Left lung (tissue), 10 donors: ENCODE results near the gene TTC1. TPM values are rescaled to one million over a fixed set of nuclear protein-coding genes. Genes with fewer than 3 reads are reported as not detected.

Experiments used
- ATAC-seq: fragments of 200-7000 bp; cut with Tn5 transposase; one replicate; pipeline ENCODE4 v1.9.1; 2020; ENCODE audit warnings: moderate library complexity
- DNase-seq, 4 donors: peaks; one replicate each; pipeline ENCODE4 v3.0.0-alpha.2; 2013 to 2020
- H3K27ac ChIP-seq, 2 donors: fragments of 200-600 bp; sonication (generic) in 1 of 2; one replicate each; pipeline versions ENCODE4 v1.5.0 to v1.8.0; 2020 to 2021
- H3K27me3 ChIP-seq, 2 donors: fragments of 200-600 bp; sonication (generic) in 1 of 2; one replicate each; pipeline versions ENCODE4 v1.5.0 to v1.8.0; 2020 to 2021
- H3K36me3 ChIP-seq, 2 donors: fragments of 200-600 bp; sonication (generic) in 1 of 2; one replicate each; pipeline versions ENCODE4 v1.5.0 to v1.8.0; 2020 to 2021
- H3K4me1 ChIP-seq, 2 donors: fragments of 200-600 bp; one replicate each; pipeline ENCODE4 v1.8.0; 2021
- H3K4me3 ChIP-seq, 2 donors: fragments of 200-600 bp; sonication (generic) in 1 of 2; one replicate each; pipeline versions ENCODE4 v1.5.0 to v1.8.0; 2020 to 2021; ENCODE audit warnings: mild to moderate bottlenecking in 1 of 2
- H3K9me3 ChIP-seq, 2 donors: fragments of 200-600 bp; sonication (generic) in 1 of 2; one replicate each; pipeline versions ENCODE4 v1.5.0 to v1.8.0; 2020 to 2021
- intact Hi-C, 2 donors: fragments of 100-400 bp; cut with DNase I; formaldehyde crosslinking; loops; one replicate each; pipeline versions ENCODE4 v1.11.2 to v1.14.2; 2022
- polyA plus RNA-seq, 6 donors: library from polyadenylated mRNA; unstranded; fragments of 120-200 nt; gene quantifications; one replicate each; pipeline ENCODE4 v1.2.1, GENCODE V29; 2013; ENCODE audit not compliant: insufficient read length in 6 of 6
- total RNA-seq, 2 donors: library from RNA; stranded (reverse); fragmentation: NEBNext Ultra II Directional; extraction: Animal tissue kit (Norgen Biotek cat#: 25700); gene quantifications; one replicate each; pipeline ENCODE4 v1.2.1, GENCODE V29; 2021
- TF ChIP-seq, protein P1 (sequence below), 2 donors: fragments of 200-600 bp; sonication (generic) in 1 of 2; IDR thresholded peaks; one replicate each; pipeline versions ENCODE4 v1.5.0 to v1.8.0; 2021; ENCODE audit warnings: antibody characterized with exemption in 2 of 2
- donor health status: DM: no; HTN: yes; CAD: no.
- donor health status: DM: no; HTN: no; CAD: no.

TTC1 gene
- total and polyA plus RNA-seq, 8 donors, result 43.1 to 58.5 (median 53.5) TPM

- Histone ChIP-seq H3K27me3 (peaks cover 2 to 22% of the 10 kb centered on the region in 2 donors), H3K27ac (no peak overlapping the region), H3K4me3 (no peak overlapping the region), H3K36me3 (no peaks in the 10 kb centered on the region), H3K9me3 (no peaks in the 10 kb centered on the region), H3K4me1 (no peaks in the 10 kb centered on the region)
- TF ChIP-seq, protein P1, sequence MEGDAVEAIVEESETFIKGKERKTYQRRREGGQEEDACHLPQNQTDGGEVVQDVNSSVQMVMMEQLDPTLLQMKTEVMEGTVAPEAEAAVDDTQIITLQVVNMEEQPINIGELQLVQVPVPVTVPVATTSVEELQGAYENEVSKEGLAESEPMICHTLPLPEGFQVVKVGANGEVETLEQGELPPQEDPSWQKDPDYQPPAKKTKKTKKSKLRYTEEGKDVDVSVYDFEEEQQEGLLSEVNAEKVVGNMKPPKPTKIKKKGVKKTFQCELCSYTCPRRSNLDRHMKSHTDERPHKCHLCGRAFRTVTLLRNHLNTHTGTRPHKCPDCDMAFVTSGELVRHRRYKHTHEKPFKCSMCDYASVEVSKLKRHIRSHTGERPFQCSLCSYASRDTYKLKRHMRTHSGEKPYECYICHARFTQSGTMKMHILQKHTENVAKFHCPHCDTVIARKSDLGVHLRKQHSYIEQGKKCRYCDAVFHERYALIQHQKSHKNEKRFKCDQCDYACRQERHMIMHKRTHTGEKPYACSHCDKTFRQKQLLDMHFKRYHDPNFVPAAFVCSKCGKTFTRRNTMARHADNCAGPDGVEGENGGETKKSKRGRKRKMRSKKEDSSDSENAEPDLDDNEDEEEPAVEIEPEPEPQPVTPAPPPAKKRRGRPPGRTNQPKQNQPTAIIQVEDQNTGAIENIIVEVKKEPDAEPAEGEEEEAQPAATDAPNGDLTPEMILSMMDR (IDR thresholded peaks at IDR 0.05), result no peak
- DNase-seq, result no peak
- no peak for ATAC-seq
- intact Hi-C loops, result no loop called here
These were observed 30.6 kb upstream of the TTC1 start for GRCh38 chr5:159978358-159978757.

DNA sequence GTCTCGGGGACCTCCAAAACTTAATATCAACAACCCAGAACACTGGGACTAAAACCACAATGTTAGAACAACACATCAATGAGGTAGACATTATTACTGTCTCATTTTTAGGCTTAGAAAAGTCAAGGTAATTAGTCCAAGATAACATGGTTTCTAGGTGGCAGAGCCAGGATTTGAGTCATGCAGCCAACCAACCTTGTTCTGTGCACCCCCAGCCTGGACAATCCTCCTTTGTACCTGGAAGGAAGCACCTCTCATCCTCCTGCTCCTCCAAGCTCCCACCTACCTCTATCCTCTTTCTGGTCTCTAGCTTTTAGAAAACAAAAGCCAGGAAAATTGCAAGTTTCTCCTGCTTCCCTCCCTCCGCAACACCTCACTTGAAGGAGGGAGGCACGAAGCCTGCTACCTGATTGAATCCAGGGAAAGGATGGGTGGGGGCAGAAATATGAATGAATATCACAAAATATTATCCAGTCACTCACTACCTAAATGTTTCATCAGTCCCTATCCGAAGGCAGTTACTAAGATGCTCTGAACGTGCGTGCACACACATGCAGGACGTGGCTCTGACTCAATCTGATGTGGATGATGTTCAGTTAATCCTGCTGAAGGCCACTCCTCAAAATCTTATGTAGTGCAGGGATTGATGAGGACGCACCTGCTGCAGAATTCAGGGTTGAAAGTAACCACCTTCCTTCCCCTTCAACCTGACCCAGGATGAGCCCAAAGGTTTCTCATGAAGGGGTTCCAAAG, 26.3 kb upstream of the TTC1 start:
- Histone ChIP-seq H3K36me3 (no peaks in the 10 kb centered on the region), H3K27ac (no peak overlapping the region), H3K27me3 (peaks cover 2 to 27% of the 10 kb centered on the region in 2 donors), H3K9me3 (no peaks in the 10 kb centered on the region), H3K4me3 (no peak overlapping the region), H3K4me1 (peaks cover 0 to 8% of the 10 kb centered on the region in 2 donors)
- DNase-seq (no peak), ATAC-seq (no peak)
- intact Hi-C loops, result no loop called here
- TF ChIP-seq, protein P1 (IDR thresholded peaks at IDR 0.05), result no peak

DNA sequence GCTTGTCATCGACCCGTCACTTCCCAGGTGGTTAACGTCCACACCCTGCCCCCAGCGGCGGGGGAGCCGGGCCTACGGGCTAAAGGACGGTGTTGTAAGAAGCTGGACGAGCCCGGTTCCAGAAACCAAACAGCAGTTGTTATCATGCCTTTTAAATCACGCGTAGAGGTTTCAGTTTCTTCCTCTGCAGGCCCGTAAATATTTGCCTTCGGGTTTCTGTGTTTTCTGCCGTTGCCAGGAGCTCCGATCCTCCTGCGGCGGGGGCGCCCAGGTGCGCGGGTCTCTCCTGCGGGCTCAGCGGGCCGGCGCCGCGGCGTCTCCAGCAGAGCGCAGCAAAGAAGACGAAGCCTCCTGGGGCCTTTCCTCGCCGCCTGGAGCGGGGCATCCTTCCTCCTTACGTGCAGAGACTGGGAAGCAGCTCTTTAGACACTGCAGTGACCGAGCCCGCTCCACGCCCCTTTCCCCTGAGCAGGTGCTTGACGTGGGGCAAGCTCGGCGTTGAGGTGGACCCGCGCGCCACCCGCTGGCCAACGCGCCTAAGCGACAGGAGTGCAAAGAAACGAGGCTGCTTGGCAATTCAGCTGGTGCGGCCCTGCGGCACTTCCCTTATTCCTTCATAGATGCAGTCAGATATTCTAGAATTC, 21.8 kb upstream of the TTC1 start:
- Histone ChIP-seq H3K36me3 (no peaks in the 10 kb centered on the region), H3K4me3 (peak overlapping the region; percentile 32 to 36), H3K4me1 (peaks cover 0 to 8% of the 10 kb centered on the region in 2 donors), H3K27ac (no peak overlapping the region), H3K9me3 (no peaks in the 10 kb centered on the region), H3K27me3 (peaks cover 2 to 34% of the 10 kb centered on the region in 2 donors)
- DNase-seq (peak; percentile 54 to 94 (median 81)), ATAC-seq (peak; percentile 100)
- intact Hi-C loops, result no loop called here
- TF ChIP-seq, protein P1 (IDR thresholded peaks at IDR 0.05), result peak; percentile 53 to 67

GRCh38 chr5:159990506-159990905, 18.4 kb upstream of the TTC1 start:
- no peak for DNase-seq
- H3K4me3 ChIP-seq, result no peak overlapping the region
- no peak for ATAC-seq
- intact Hi-C loops, result no loop called here
- peaks cover 0 to 7% of the 10 kb centered on the region in 2 donors for H3K9me3 ChIP-seq
- no peak overlapping the region for H3K27ac ChIP-seq
- H3K27me3 ChIP-seq, result peaks cover 2 to 34% of the 10 kb centered on the region in 2 donors
- no peaks in the 10 kb centered on the region for H3K36me3 ChIP-seq
- TF ChIP-seq, protein P1 (IDR thresholded peaks at IDR 0.05), result no peak
- peaks cover 0 to 8% of the 10 kb centered on the region in 2 donors for H3K4me1 ChIP-seq

GRCh38 chr5:159992566-159992965, 16.4 kb upstream of the TTC1 start:
- DNase-seq (no peak), ATAC-seq (no peak)
- Histone ChIP-seq H3K4me1 (no peaks in the 10 kb centered on the region), H3K4me3 (no peak overlapping the region), H3K36me3 (no peaks in the 10 kb centered on the region), H3K27me3 (peaks cover 0 to 14% of the 10 kb centered on the region in 2 donors), H3K9me3 (peaks cover 0 to 7% of the 10 kb centered on the region in 2 donors), H3K27ac (no peak overlapping the region)
- intact Hi-C loops, result no loop called here
- TF ChIP-seq, protein P1 (IDR thresholded peaks at IDR 0.05), result no peak
